HG02970 (cell line): ENCODE results near the gene PDE12.
A peak's percentile ranks its signal among the peaks of the same experiment; 100 is the strongest.

Experiments used
- ATAC-seq: cut with Tn5 transposase; IDR thresholded peaks from one replicate; pipeline ENCODE4 v1.9.1; 2021; ENCODE audit warnings: mild to moderate bottlenecking, moderate library complexity, moderate number of reproducible peaks; ENCODE audit not compliant: unreplicated experiment, low FRiP score

Gene PDE12

GRCh38 chr3:57555738-57556458 is at the start of gene PDE12:
Gene PDE12, plus strand, starts transcription at chr3:57556274. Its CDS starts 106 bp downstream, at chr3:57556380.
- peak; percentile 81 for ATAC-seq

- ATAC-seq: no peak
These were observed 43.9 kb upstream of the PDE12 start for GRCh38 chr3:57512166-57512565.

- ATAC-seq: no peak
These were observed 37.7 kb upstream of the PDE12 start for GRCh38 chr3:57518276-57518915.

GRCh38 chr3:57530071-57530608 is 25.9 kb upstream of the PDE12 start:
- no peak for ATAC-seq

- ATAC-seq: no peak
These were observed 17.6 kb upstream of the PDE12 start for GRCh38 chr3:57538465-57538864.

- no peak for ATAC-seq
These were observed 11.6 kb upstream of the PDE12 start, which contains the start of gene DNAH12 for GRCh38 chr3:57544181-57545125. Gene DNAH12, minus strand, starts transcription at chr3:57544344. Its CDS starts 1,474 bp downstream, at chr3:57542870.

- ATAC-seq: no peak
These were observed 10.3 kb upstream of the PDE12 start for GRCh38 chr3:57545636-57546268.

GRCh38 chr3:57546616-57547015 is 9.5 kb upstream of the PDE12 start:
- no peak for ATAC-seq

- ATAC-seq: no peak
These were observed 768 bp upstream of the PDE12 start for GRCh38 chr3:57555306-57555705.

GRCh38 chr3:57556459-57557084 is 498 bp downstream of the PDE12 start:
- ATAC-seq: peak; percentile 36

GRCh38 chr3:57557085-57557537 is 1.0 kb downstream of the PDE12 start:
- ATAC-seq: no peak

- no peak for ATAC-seq
These were observed 3.5 kb downstream of the PDE12 start for GRCh38 chr3:57559526-57559925.

GRCh38 chr3:57569859-57570450 is 13.9 kb downstream of the PDE12 start:
- ATAC-seq: no peak

GRCh38 chr3:57570878-57571277 is 14.8 kb downstream of the PDE12 start:
- no peak for ATAC-seq

GRCh38 chr3:57572096-57572495 is 16.0 kb downstream of the PDE12 start:
- ATAC-seq: no peak

- ATAC-seq: no peak
These were observed 20.0 kb downstream of the PDE12 start for GRCh38 chr3:57575966-57576626.

- no peak for ATAC-seq
These were observed 21.7 kb downstream of the PDE12 start for GRCh38 chr3:57577801-57578200.

- no peak for ATAC-seq
These were observed 26.5 kb downstream of the PDE12 start for GRCh38 chr3:57582474-57583168.
